Lung (tissue), 12 donors: ENCODE measurements around the gene TRANK1. TPM values are rescaled to one million over a fixed set of nuclear protein-coding genes. Genes with fewer than 3 reads are reported as not detected.
A peak's percentile ranks its signal among the peaks of the same experiment; 100 is the strongest.

Experiments used
- ATAC-seq: fragments of 200-7000 bp; cut with Tn5 transposase; one replicate; pipeline ENCODE4 v1.9.1; 2020; ENCODE audit warnings: moderate number of reproducible peaks; ENCODE audit not compliant: insufficient read depth, low FRiP score
- DNase-seq, 3 donors: peaks; one replicate each; pipeline ENCODE4 v3.0.0-alpha.2; 2013 to 2017
- H3K27ac ChIP-seq, 2 donors: one replicate each; pipeline ENCODE4 v1.5.1; 2013; ENCODE audit warnings: mild to moderate bottlenecking in 2 of 2, moderate library complexity in 2 of 2, control low read depth in 1 of 2, inconsistent platforms in 1 of 2, low read depth in 1 of 2, low read length in 1 of 2
- H3K27me3 ChIP-seq, 3 donors: one replicate each; pipeline ENCODE4 v1.5.1; 2013; ENCODE audit warnings: low read length in 2 of 3; ENCODE audit not compliant: control insufficient read depth in 3 of 3, insufficient read depth in 3 of 3
- H3K36me3 ChIP-seq, 4 donors: one replicate each; pipeline ENCODE4 v1.5.1; 2013; ENCODE audit warnings: low read length in 4 of 4, mild to moderate bottlenecking in 1 of 4, moderate library complexity in 1 of 4; ENCODE audit not compliant: control insufficient read depth in 4 of 4, insufficient read depth in 4 of 4
- H3K4me1 ChIP-seq, 5 donors: one replicate each; pipeline ENCODE4 v1.5.1; 2013; ENCODE audit warnings: low read length in 5 of 5, mild to moderate bottlenecking in 2 of 5, moderate library complexity in 1 of 5; ENCODE audit not compliant: control insufficient read depth in 5 of 5, insufficient read depth in 5 of 5
- H3K4me3 ChIP-seq: one replicate; pipeline ENCODE4 v1.5.1; 2013; ENCODE audit warnings: mild to moderate bottlenecking, control low read depth, moderate library complexity
- H3K9ac ChIP-seq, 2 donors: one replicate each; pipeline ENCODE4 v1.5.1; 2013; ENCODE audit warnings: low read length in 2 of 2, control low read depth in 1 of 2; ENCODE audit not compliant: insufficient read depth in 1 of 2
- H3K9me3 ChIP-seq, 4 donors: one replicate each; pipeline ENCODE4 v1.5.1; 2013; ENCODE audit warnings: low read length in 3 of 4, mild to moderate bottlenecking in 1 of 4, moderate library complexity in 1 of 4; ENCODE audit not compliant: control insufficient read depth in 4 of 4, insufficient read depth in 3 of 4
- WGBS, 2 donors: extraction: QIAGEN DNeasy Blood & Tissue Kit; methylation state at CpG; one replicate each; pipeline ENCODE4 v1.1.7; 2013; 5-methylcytosine and 5-hydroxymethylcytosine counted together
- polyA plus RNA-seq, 2 donors: library from polyadenylated mRNA; stranded (reverse); fragments of 200-250 nt; gene quantifications; one replicate each; pipeline ENCODE4 v1.2.1, GENCODE V29; 2013
- total RNA-seq, 2 donors: library from RNA; depleted of rRNA in 1 of 2; stranded (reverse); fragments of >200 nt in 1 of 2; gene quantifications; one replicate each; pipeline ENCODE4 v1.2.1, GENCODE V29; 2014 to 2021
- TF ChIP-seq, protein P1 (sequence below): IDR thresholded peaks from 2 replicates; pipeline ENCODE4 v1.5.1; 2012; ENCODE audit warnings: mild to moderate bottlenecking; ENCODE audit errors: control extremely low read depth, extremely low read depth
- donor health status: control.
- donor health status: control.
- donor health status: Bipolar disorder and iron deficiency.
- donor health status: healthy.
- donor health status: DM: yes; HTN: yes; CAD: no.

The TRANK1 gene
- total and polyA plus RNA-seq, 4 donors, result 4.3 to 34.3 (median 15.1) TPM

DNA sequence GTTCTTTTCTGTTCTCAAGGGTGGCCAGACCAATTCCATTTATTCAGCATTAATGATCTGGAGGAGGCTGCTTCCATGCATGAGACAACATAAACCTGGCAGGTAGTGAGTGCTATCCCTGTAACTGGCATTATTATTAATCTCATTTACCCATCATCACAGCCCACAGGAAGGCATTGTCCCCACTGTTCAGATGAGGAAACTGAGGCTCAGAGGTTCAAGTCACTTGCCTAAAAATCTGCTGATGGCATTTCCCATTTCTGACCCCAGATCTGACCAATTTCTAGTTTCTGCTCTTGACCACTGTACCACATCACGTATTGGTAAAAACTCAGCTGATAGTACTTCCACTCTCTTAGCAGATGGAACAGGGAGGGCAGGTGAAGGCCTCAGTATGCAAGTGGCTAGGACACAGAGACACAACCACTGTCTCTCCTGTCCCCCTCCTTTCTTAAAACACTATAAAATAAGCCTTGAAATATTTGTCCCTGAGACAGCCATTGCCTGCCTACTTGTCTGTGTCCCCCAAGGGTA lies 36.1 kb downstream of the TRANK1 start:
- no peaks in the 10 kb centered on the region for H3K27me3 ChIP-seq
- 42 to 60% methylated on average over 1 of the region's 1 CpG for WGBS, 2 donors
- ATAC-seq, result no peak
- peaks cover 0 to 31% (median 6%) of the 10 kb centered on the region in 5 donors for H3K4me1 ChIP-seq
- H3K27ac ChIP-seq, result peak overlapping the region; percentile 79 to 95
- H3K36me3 ChIP-seq, result peaks cover 0 to 3% (median 0%) of the 10 kb centered on the region in 4 donors
- TF ChIP-seq, protein P1, sequence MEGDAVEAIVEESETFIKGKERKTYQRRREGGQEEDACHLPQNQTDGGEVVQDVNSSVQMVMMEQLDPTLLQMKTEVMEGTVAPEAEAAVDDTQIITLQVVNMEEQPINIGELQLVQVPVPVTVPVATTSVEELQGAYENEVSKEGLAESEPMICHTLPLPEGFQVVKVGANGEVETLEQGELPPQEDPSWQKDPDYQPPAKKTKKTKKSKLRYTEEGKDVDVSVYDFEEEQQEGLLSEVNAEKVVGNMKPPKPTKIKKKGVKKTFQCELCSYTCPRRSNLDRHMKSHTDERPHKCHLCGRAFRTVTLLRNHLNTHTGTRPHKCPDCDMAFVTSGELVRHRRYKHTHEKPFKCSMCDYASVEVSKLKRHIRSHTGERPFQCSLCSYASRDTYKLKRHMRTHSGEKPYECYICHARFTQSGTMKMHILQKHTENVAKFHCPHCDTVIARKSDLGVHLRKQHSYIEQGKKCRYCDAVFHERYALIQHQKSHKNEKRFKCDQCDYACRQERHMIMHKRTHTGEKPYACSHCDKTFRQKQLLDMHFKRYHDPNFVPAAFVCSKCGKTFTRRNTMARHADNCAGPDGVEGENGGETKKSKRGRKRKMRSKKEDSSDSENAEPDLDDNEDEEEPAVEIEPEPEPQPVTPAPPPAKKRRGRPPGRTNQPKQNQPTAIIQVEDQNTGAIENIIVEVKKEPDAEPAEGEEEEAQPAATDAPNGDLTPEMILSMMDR, result no peak
- H3K9ac ChIP-seq, result peak overlapping the region in 1 of 2 donors; percentile 78
- H3K4me3 ChIP-seq, result no peak overlapping the region
- DNase-seq, result no peak
- H3K9me3 ChIP-seq, result no peaks in the 10 kb centered on the region

DNA sequence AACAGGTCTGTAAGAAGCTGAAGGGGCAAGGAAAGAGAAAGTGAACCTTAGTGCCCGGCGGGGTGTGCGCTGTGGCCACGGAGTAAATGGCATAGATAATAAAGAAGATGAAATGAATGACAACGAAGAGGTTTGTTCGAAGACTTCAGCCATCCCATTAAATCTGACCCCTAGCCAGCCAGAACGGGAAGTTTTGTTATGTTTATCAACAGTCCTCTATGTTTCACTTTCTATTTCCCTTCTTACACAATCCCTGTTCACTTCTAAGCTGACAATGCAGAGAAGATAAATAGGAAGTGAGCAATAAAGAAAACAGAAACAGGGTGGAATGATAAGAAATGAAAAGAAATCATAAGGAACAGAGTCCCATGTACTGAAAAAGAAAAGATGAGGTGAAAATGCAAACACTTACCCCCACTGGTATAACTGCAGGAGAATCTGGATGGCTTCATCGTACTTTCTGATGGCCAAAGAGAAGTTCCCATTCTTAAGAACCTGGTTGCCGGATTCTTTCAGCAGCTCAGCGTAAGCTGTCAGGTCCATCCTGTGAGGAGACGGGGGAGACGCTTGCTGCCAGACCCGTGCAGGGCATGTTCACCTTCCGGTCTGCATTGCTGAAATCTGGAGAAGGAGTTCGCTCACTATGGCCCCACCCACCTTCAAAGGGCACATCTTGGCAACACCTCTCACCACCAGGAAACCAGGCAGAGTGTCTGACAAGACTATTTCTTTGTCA lies 36.8 kb downstream of the TRANK1 start:
- DNase-seq (peak; percentile 46 to 92 (median 89)), ATAC-seq (peak; percentile 72)
- no peaks in the 10 kb centered on the region for H3K9me3 ChIP-seq
- peak overlapping the region; percentile 79 to 95 for H3K27ac ChIP-seq
- peak overlapping the region; percentile 9 to 78 for H3K9ac ChIP-seq
- H3K4me1 ChIP-seq, result peaks cover 0 to 36% (median 6%) of the 10 kb centered on the region in 5 donors
- WGBS, 2 donors, result 6 to 7% methylated on average over 15 of the region's 15 CpGs
- TF ChIP-seq, protein P1, result no peak
- H3K36me3 ChIP-seq, result peaks cover 0 to 3% (median 0%) of the 10 kb centered on the region in 4 donors
- H3K27me3 ChIP-seq, result no peaks in the 10 kb centered on the region
- peak overlapping the region; percentile 53 for H3K4me3 ChIP-seq

DNA sequence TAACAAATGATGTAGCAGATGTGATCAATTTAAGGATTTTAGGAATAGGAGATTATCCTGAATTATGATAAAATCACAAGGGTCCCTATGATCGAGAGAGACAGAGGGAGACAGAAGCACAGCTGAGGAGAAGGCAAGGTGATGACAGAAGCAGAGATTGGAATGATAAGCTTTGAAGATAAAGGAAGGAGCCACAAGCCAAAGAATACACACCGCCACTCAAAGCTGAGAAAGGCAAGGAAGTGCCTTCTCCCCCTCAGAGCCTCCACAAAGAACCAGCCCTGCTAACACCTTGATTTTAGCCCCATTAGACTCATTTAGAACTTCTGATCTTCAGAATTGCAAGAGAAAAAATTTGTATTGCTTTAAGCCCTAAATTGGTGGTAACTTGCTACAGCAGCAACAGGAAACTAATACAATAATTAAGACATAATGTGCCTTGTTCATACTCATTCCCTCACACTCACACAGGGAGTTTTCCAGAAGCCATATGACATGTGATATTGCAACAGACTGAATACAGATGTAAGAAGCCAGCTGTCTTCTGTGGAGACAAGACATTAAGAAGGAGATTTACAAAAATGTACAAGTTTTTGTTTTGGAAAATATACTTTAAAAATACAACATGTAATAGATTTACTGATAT lies 38.2 kb downstream of the TRANK1 start:
- TF ChIP-seq, protein P1, result no peak
- no peak overlapping the region for H3K4me3 ChIP-seq

More for the DNA sequence above, 38.2 kb downstream of the TRANK1 start:
- ATAC-seq, result no peak
- H3K27me3 ChIP-seq, result no peaks in the 10 kb centered on the region
- H3K27ac ChIP-seq, result peak overlapping the region in 1 of 2 donors; percentile 26
- H3K36me3 ChIP-seq, result peaks cover 0 to 3% (median 1%) of the 10 kb centered on the region in 4 donors
- H3K9me3 ChIP-seq, result no peaks in the 10 kb centered on the region
- WGBS, 2 donors, result 57 to 62% methylated on average over 2 of the region's 2 CpGs
- peaks cover 0 to 26% (median 0%) of the 10 kb centered on the region in 5 donors for H3K4me1 ChIP-seq
- DNase-seq, result peak in 2 of 3 donors; percentile 82 to 87
- no peak overlapping the region for H3K9ac ChIP-seq
